Effector memory CD8-positive, alpha-beta T cell (primary cell): ENCODE results near the gene KAT6B.
"Not testable (repeated sequence)": the region's sequence is repeated elsewhere in the genome, so short reads cannot be mapped to it uniquely, and the experiment has no call there.

Experiments used
- ATAC-seq: fragments of 150-1000 bp; cut with Tn5 transposase; replicated peaks from 2 replicates; pipeline ENCODE4 v1.10.0; 2021; ENCODE audit warnings: mild to moderate bottlenecking, moderate library complexity
- DNase-seq, 3 experiments: peaks; one replicate each; pipeline ENCODE4 v3.0.0; 2021
- H3K27ac Mint-ChIP-seq, 2 donors: one replicate each; pipeline ENCODE4 v1.8.0; 2022; ENCODE audit warnings: mild to moderate bottlenecking in 2 of 2, mixed read lengths in 2 of 2, moderate library complexity in 2 of 2
- H3K27me3 Mint-ChIP-seq, 2 donors: one replicate each; pipeline ENCODE4 v1.8.0; 2022; ENCODE audit warnings: mixed read lengths in 2 of 2
- H3K36me3 Mint-ChIP-seq: one replicate; pipeline ENCODE4 v1.8.0; 2022; ENCODE audit warnings: mild to moderate bottlenecking, moderate library complexity, mixed read lengths; ENCODE audit not compliant: insufficient read depth
- H3K4me1 Mint-ChIP-seq, 2 donors: one replicate each; pipeline ENCODE4 v1.8.0; 2022; ENCODE audit warnings: low read depth in 2 of 2, mixed read lengths in 2 of 2
- H3K4me3 Mint-ChIP-seq, 2 donors: one replicate each; pipeline ENCODE4 v1.8.0; 2022; ENCODE audit warnings: mild to moderate bottlenecking in 2 of 2, mixed read lengths in 2 of 2, moderate library complexity in 2 of 2
- H3K9me3 Mint-ChIP-seq, 2 donors: one replicate each; pipeline ENCODE4 v1.8.0; 2022; ENCODE audit warnings: mixed read lengths in 2 of 2

The KAT6B gene

GRCh38 chr10:74889662-74889998 is 63.2 kb downstream of the KAT6B start:
- no peaks in the 10 kb centered on the region for H3K36me3 Mint-ChIP-seq
- ATAC-seq (no peak), DNase-seq (no peak)
- H3K27me3 Mint-ChIP-seq: no peaks in the 10 kb centered on the region
- peak overlapping the region; percentile 19 to 90 for H3K27ac Mint-ChIP-seq
- H3K9me3 Mint-ChIP-seq: no peaks in the 10 kb centered on the region
- H3K4me3 Mint-ChIP-seq: no peak overlapping the region
- peaks cover 33 to 42% of the 10 kb centered on the region in 2 donors for H3K4me1 Mint-ChIP-seq

DNA sequence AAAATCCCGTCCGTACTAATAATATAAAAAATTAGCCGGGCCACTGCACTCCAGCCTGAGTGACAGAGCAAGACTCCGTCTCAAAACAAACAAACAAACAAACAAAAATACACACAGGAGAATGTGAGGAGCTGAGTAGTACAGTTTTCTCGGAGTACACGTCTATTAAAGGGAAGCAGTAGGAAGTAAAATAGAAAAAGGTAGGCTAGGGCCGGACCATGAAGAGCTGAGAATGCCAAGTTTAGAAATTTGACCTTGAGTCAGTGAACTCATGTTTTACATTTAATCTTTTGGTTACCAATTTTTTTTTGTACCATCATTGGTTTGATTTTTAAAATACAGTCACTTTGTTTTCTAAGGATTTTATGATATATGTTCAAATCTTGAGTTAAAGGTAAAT is 64.1 kb downstream of the KAT6B start:
- ATAC-seq: no peak
- no peak overlapping the region for H3K4me3 Mint-ChIP-seq
- H3K4me1 Mint-ChIP-seq: peaks cover 33 to 42% of the 10 kb centered on the region in 2 donors
- no peaks in the 10 kb centered on the region for H3K9me3 Mint-ChIP-seq
- H3K27me3 Mint-ChIP-seq: no peaks in the 10 kb centered on the region
- H3K36me3 Mint-ChIP-seq: no peaks in the 10 kb centered on the region
- no peak for DNase-seq
- H3K27ac Mint-ChIP-seq: peak overlapping the region; percentile 66 to 90

GRCh38 chr10:74891053-74891452 is 64.7 kb downstream of the KAT6B start:
- ATAC-seq (no peak), DNase-seq (no peak)
- H3K4me3 Mint-ChIP-seq: no peak overlapping the region
- no peaks in the 10 kb centered on the region for H3K36me3 Mint-ChIP-seq
- no peaks in the 10 kb centered on the region for H3K27me3 Mint-ChIP-seq
- peaks cover 33 to 44% of the 10 kb centered on the region in 2 donors for H3K4me1 Mint-ChIP-seq
- H3K9me3 Mint-ChIP-seq: no peaks in the 10 kb centered on the region
- peak overlapping the region; percentile 66 to 90 for H3K27ac Mint-ChIP-seq

DNA sequence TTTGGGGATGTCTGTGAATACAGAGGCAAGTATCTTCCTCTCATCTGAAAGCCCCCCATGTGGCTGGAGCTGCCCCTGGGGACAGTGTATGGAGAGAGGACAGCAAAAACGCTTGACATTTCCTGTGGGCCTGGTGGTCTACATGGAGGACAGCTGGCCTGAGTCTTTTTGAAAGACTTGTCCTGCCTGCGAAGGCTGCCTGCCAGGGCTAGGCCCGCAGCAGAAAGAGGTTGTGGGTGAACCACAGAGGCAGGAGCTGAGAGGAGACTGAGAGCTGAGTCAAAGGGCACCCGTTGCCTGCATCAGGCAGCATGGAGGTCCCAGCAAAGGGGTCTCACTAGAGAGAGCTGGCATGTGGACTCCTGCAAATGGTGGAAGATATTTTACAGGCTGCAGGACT is 66.4 kb downstream of the KAT6B start:
- Mint-ChIP-seq H3K27ac (peak overlapping the region; percentile 33 to 90), H3K9me3 (no peaks in the 10 kb centered on the region), H3K27me3 (no peaks in the 10 kb centered on the region), H3K4me1 (peaks cover 30 to 46% of the 10 kb centered on the region in 2 donors), H3K4me3 (no peak overlapping the region), H3K36me3 (no peaks in the 10 kb centered on the region)
- ATAC-seq (no peak), DNase-seq (no peak)

DNA sequence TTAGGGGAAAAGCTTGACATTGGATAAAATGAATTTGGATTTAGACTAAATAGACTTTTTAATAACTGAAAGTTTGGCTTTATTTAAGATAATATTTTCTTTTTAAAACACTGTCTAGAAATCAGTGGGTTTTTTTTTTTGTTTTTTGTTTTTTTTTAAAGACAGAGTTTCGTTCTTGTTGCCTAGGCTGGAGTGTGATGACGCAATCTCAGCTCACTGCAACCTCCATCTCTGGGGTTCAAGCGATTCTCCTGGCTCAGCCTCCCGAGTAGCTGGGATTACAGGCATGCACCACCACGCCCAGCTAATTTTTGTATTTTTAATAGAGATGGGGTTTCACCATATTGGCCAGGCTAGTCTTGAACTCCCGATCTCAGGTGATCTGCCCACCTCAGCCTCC is 66.9 kb downstream of the KAT6B start:
- ATAC-seq, H3K27ac Mint-ChIP-seq, H3K9me3 Mint-ChIP-seq, DNase-seq, H3K27me3 Mint-ChIP-seq, H3K4me3 Mint-ChIP-seq, H3K36me3 Mint-ChIP-seq: not testable (repeated sequence)
- peaks cover 34 to 46% of the 10 kb centered on the region in 2 donors for H3K4me1 Mint-ChIP-seq

DNA sequence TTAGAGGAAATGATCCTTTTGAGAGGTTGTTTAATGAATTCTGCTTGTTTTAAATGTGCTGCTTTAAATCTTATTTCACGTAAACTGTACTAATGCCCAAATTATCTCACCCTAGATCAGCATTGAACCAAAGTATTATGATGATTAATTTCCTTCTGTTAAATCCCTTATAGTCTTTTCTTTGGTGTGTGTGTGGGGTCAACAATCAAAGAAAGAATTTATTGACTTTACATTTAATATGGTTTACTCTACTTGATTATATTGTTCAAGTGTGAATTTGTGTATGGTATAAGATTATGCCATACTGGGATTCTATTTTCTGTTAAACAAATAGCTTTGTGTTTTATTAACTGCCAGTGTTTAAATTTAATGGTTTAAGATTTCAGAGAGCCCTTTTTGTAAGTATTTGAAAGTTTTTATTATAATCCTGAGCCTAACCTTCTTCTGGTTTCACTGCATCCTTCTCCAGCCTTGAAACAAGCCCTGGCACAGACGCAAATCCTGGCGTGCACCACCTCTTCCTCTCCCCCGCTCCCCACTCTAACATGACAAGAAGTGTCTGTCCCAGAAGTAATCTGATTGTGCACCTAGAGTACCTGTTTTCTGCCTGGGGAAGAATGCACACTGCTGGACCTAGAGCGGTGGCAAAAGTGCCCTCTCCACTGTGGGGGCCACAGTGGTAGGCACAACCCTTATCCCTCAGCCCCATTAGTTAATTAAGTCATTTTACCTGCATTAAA is 70.6 kb downstream of the KAT6B start:
- no peak for DNase-seq
- H3K4me1 Mint-ChIP-seq: peaks cover 43 to 56% of the 10 kb centered on the region in 2 donors
- H3K27ac Mint-ChIP-seq: peak overlapping the region; percentile 89 to 93

DNA sequence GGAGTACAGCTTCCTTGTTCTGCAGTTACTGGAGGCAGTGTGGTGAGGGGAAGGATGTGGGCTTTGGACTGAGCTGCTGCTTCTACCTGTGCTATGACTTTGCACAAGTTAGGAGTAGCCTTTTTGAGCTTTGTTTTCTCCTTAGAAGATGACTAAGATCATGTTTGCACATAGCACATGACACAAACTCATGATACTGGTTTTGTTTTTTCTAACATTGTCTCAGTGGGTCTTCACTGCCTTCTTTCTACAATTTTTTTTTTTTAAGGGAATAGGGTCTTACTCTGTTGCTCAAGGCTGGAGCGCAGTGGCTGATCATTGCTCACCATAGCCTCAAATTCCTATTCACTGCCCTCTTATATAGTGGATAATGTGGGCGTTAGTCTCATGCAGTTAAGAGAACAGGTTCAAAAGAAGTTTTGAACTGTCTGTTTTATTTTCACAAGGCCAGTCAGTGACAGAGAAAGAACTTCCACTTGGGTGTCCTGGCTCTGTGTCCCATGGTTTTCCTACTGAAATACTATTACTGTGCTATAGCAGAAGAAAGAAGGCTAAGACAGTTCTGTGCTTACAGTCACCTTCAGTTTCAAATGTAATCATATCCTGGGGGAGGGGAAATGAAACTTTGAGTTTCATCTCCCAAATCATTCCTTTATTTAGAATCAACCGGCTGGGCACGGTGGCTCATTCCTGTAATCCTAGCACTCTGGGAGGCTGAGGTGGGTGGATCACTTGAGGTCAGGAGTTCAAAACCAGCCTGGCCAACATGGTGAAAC is 72.0 kb downstream of the KAT6B start:
- peak overlapping the region in 1 of 2 donors; percentile 37 for H3K4me3 Mint-ChIP-seq
- H3K9me3 Mint-ChIP-seq: no peaks in the 10 kb centered on the region
- H3K27ac Mint-ChIP-seq: peak overlapping the region; percentile 89 to 93
- DNase-seq (no peak), ATAC-seq (peak; percentile 57)
- H3K4me1 Mint-ChIP-seq: peaks cover 38 to 63% of the 10 kb centered on the region in 2 donors
- no peaks in the 10 kb centered on the region for H3K27me3 Mint-ChIP-seq
- no peaks in the 10 kb centered on the region for H3K36me3 Mint-ChIP-seq

More for the DNA sequence above, 70.6 kb downstream of the KAT6B start:
- no peaks in the 10 kb centered on the region for H3K27me3 Mint-ChIP-seq
- no peak for ATAC-seq
- peak overlapping the region in 1 of 2 donors; percentile 13 for H3K4me3 Mint-ChIP-seq
- H3K36me3 Mint-ChIP-seq: no peaks in the 10 kb centered on the region
- H3K9me3 Mint-ChIP-seq: no peaks in the 10 kb centered on the region

DNA sequence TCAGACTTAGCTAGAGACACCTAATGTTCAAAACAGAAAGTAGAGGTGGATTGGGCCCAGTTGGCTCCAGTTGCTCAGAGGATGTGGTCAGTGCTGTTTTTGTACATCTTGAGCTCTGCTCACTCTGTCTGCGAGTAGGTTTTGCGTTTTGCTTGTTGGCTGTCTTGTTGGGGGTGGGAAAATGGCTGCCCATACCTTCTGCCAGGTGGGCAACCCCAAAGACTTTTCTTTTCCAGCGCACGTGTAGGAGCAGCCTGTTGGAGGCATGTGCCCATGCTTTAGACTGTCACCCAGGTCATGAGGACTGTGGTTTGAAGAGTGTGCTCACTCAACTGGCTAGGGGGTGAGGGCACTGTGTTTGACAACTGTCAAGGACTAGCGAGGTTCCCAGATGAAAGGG is 73.9 kb downstream of the KAT6B start:
- H3K4me1 Mint-ChIP-seq: peaks cover 40 to 58% of the 10 kb centered on the region in 2 donors

DNA sequence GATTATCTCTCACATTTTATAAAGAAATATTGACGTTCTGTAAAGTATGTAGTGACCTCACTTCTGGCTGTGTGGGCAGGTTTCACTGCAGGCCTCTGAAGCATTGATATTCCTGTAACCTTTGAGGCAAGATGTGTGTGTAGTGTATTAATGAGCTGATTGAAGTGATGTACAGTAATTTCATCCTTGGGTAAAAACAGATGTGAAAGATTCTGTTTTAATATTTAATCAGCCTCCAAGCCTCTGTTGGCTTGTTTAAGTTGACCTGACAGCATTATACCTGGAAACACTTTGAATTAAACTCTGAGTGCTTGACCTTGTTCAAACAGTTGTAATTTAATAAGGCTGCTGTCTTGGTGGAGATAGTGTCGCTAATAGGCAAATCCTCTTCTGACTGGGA is 74.9 kb downstream of the KAT6B start:
- H3K4me1 Mint-ChIP-seq: peaks cover 39 to 52% of the 10 kb centered on the region in 2 donors
- no peaks in the 10 kb centered on the region for H3K36me3 Mint-ChIP-seq
- ATAC-seq: no peak
- DNase-seq: no peak
- H3K4me3 Mint-ChIP-seq: no peak overlapping the region
- peak overlapping the region in 1 of 2 donors; percentile 77 for H3K27ac Mint-ChIP-seq
- H3K27me3 Mint-ChIP-seq: no peaks in the 10 kb centered on the region
- no peaks in the 10 kb centered on the region for H3K9me3 Mint-ChIP-seq

More for the DNA sequence above, 73.9 kb downstream of the KAT6B start:
- DNase-seq (peak; percentile 10 to 37 (median 34)), ATAC-seq (peak; percentile 87)
- Mint-ChIP-seq H3K27ac (peak overlapping the region; percentile 77 to 91), H3K36me3 (no peaks in the 10 kb centered on the region), H3K27me3 (no peaks in the 10 kb centered on the region), H3K9me3 (no peaks in the 10 kb centered on the region), H3K4me3 (peak overlapping the region; percentile 62 to 67)

DNA sequence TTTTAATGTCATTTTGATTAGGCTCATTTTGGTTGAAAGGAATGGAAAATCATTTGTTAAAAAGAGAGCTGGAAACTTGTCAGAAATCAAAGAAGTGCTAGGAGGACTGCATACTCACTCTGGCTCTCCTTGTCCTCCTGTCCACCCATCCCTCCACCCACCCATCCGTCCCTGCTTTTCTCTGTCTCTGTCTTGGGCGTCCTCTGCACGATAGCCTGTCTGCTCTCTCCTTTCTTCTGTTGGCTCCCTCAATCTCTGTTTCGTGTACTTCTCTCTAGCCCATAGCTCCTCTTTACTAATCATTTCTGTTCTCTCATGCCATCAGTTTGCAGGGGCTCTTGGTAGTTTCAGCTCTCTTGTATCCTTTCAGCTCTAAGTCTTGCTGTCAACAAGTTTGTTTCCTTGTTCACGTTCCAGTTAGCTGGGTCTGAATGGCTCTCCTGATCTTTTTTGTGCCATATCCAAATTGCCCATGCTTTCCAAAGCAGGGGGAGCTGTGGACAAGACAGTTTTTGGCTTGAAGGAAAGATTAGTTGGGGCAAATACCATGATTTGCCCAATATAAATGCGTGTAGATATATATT is 75.6 kb downstream of the KAT6B start:
- peaks cover 42 to 52% of the 10 kb centered on the region in 2 donors for H3K4me1 Mint-ChIP-seq
- H3K36me3 Mint-ChIP-seq: no peaks in the 10 kb centered on the region
- H3K4me3 Mint-ChIP-seq: peak overlapping the region in 1 of 2 donors; percentile 10
- ATAC-seq (no peak), DNase-seq (no peak)
- peak overlapping the region in 1 of 2 donors; percentile 77 for H3K27ac Mint-ChIP-seq
- H3K9me3 Mint-ChIP-seq: no peaks in the 10 kb centered on the region
- H3K27me3 Mint-ChIP-seq: no peaks in the 10 kb centered on the region

- Mint-ChIP-seq H3K27me3 (no peaks in the 10 kb centered on the region), H3K27ac (no peak overlapping the region), H3K36me3 (no peaks in the 10 kb centered on the region), H3K4me1 (peaks cover 31 to 43% of the 10 kb centered on the region in 2 donors), H3K9me3 (no peaks in the 10 kb centered on the region), H3K4me3 (no peak overlapping the region)
- ATAC-seq (no peak), DNase-seq (no peak)
Observed at GRCh38 chr10:74903491-74903890, 77.1 kb downstream of the KAT6B start.

GRCh38 chr10:74906611-74907198 is 80.3 kb downstream of the KAT6B start:
- H3K36me3 Mint-ChIP-seq: no peaks in the 10 kb centered on the region
- H3K4me1 Mint-ChIP-seq: peaks cover 20 to 29% of the 10 kb centered on the region in 2 donors
- H3K4me3 Mint-ChIP-seq: no peak overlapping the region
- no peaks in the 10 kb centered on the region for H3K9me3 Mint-ChIP-seq
- H3K27me3 Mint-ChIP-seq: no peaks in the 10 kb centered on the region
- H3K27ac Mint-ChIP-seq: peak overlapping the region in 1 of 2 donors; percentile 28
- DNase-seq: no peak
- ATAC-seq: no peak

GRCh38 chr10:74909670-74910069 is 83.3 kb downstream of the KAT6B start:
- Mint-ChIP-seq H3K36me3 (no peaks in the 10 kb centered on the region), H3K9me3 (no peaks in the 10 kb centered on the region), H3K4me3 (no peak overlapping the region), H3K27me3 (no peaks in the 10 kb centered on the region), H3K4me1 (peaks cover 18 to 35% of the 10 kb centered on the region in 2 donors), H3K27ac (no peak overlapping the region)
- no peak for DNase-seq
- no peak for ATAC-seq
